GM18505 (cell line): ENCODE measurements around the gene PDE4B.
"Not testable (repeated sequence)": the region's sequence is repeated elsewhere in the genome, so short reads cannot be mapped to it uniquely, and the experiment has no call there.

ENCODE experiments used
- ATAC-seq: cut with Tn5 transposase; IDR thresholded peaks from one replicate; pipeline ENCODE4 v1.9.1; 2021; ENCODE audit not compliant: unreplicated experiment
- POLR2A ChIP-seq: IDR thresholded peaks from 4 replicates; pipeline ENCODE4 v1.6.1; 2011; ENCODE audit warnings: borderline replicate concordance; ENCODE audit not compliant: insufficient read depth, insufficient read length; ENCODE audit errors: extremely low read depth

The PDE4B gene

GRCh38 chr1:65985393-65986066 lies 192.8 kb downstream of the PDE4B start:
- ATAC-seq: no peak
- TF ChIP-seq POLR2A: no peak

DNA sequence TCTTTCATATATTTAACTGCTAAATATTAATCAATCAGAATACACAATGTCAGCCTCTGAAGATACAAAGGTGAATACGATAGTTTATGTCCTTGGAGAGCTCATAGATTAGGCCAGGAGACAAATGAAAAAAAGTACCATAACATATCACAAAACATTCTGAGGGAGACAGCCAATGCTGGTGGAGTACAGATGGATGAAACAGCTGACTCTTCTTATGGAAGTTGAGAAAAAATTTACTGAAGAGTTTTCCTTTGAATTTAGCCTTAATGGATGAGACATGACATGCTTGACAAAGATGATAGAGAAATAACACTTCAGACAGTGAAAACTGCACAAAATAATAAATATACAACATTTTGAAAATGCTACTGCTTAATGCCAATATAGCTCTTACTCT lies 193.5 kb downstream of the PDE4B start:
- no peak for ATAC-seq
- TF ChIP-seq POLR2A: no peak

GRCh38 chr1:65990161-65990560 lies 197.5 kb downstream of the PDE4B start:
- no peak for ATAC-seq
- TF ChIP-seq POLR2A: no peak

- TF ChIP-seq POLR2A: no peak
- ATAC-seq: no peak
Observed at GRCh38 chr1:65991694-65992093, 199.0 kb downstream of the PDE4B start.

DNA sequence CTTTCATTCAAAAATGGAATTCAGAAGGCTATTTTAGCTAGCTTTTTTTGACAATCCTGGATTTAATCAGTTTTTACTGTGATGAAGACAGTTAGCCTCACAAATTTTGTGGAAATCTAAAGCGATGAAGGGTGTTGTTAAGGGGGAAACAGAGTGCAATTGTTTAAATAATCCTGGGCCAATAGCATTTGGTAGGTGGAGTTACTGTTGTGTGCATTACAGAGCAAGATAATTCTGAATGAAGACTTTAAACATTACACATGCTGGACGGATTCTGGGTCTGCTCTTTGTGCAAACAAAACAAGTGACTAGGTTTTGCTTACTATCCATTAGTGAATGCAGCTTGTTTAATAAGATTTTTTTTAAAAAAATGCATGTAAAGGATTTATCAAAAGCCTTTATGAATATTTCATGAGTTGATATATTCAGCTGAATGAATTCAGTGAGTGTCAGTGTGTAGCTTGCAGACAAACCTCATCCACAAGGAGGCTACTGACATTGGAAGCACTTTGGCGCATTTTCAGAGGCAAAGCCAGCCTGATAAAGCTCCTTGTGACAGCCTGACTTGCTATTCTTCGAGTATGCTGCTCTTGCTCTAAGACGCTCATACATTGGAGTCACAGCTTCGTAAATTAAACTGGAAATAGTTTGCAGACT lies 199.6 kb downstream of the PDE4B start:
- TF ChIP-seq POLR2A: no peak
- no peak for ATAC-seq

DNA sequence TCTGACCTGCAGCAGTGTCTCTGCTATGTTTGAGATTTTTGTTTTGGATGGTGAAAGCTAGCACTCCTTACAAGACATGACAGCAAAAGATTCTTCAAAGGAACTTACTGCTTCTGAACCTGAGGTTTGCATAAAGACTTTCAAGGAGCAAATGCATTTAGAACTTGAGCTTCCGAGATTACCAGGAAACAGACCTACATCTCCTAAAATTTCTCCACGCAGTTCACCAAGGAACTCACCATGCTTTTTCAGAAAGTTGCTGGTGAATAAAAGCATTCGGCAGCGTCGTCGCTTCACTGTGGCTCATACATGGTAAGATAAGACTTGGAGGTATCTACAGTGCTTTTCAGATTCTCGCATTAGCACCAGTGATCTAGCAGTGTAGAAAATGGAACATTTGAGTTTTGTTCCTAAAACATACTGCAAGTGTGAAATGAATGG lies 200.2 kb downstream of the PDE4B start:
- ATAC-seq: no peak
- TF ChIP-seq POLR2A: no peak

GRCh38 chr1:65994223-65994622 lies 201.5 kb downstream of the PDE4B start:
- no peak for TF ChIP-seq POLR2A
- no peak for ATAC-seq

- no peak for ATAC-seq
- no peak for TF ChIP-seq POLR2A
Observed at GRCh38 chr1:65995336-65995735, 202.6 kb downstream of the PDE4B start.

- no peak for TF ChIP-seq POLR2A
- no peak for ATAC-seq
Observed at GRCh38 chr1:65995928-65996327, 203.2 kb downstream of the PDE4B start.

GRCh38 chr1:65997693-65998092 lies 205.0 kb downstream of the PDE4B start:
- ATAC-seq: no peak
- TF ChIP-seq POLR2A: no peak

DNA sequence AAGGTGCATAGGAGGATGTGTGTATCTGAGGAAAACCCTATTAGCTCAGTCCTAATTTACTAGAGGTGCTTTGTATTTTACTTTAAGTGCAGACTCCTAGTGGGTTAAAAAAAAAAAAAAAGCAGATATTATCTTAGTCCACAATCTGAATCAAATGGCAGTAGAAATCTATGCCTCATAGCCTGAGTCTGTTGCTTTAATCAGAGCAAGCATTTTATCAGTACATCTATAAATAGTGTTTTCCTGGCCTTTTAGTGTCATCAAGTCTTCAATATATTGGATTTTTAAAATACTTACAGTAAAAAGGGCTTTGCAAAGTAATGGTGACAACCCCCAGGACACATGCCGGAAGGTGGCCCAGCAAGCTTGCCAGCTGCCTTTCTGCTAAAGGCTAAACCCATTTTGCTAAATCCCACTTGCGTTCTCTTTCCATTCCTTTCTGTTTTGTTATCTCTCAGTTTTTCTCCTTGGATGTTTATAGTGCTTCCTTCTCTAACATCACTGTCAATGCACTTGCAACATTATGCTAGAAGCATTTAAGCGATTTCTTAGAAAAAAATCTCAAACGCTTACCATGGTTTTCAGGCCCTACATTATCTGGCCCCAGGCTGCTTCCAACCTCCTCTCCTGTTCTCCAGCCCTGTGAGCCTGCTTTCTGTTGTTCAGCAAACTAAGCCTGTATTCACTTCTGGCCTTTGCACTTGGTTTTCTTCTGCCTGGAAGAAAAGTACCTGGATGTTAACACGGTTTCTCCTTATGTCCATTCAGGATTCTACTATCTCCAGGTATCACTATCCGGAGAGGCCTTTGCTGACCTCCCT lies 206.3 kb downstream of the PDE4B start:
- no peak for ATAC-seq
- no peak for TF ChIP-seq POLR2A

DNA sequence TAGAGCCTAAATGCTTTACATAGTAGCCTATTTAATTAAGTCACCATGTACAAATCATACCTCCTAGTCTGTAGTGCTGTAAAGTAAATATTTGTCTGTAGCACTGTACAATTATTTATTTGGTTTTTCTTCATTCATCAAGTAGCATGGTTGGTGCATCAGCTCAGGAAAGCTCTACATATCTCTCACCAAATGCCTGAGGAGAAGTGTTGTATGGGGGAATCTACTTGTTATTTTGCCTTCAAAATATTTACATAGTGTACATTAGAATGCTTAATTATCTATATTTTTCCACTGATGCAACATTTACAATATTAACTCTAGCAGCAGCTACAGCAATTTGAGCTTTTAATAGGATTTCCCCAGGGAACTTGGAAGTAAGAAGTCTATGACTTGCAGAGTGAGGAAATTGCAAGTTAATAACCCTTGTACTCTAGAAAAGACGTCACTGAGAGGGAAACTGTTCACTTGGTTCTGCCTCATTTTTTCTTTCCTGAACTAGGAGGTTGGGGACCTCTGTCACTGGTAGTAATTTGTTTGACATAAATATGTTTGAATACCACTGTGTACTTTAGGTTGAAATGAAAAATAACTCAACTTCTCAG lies 207.4 kb downstream of the PDE4B start:
- TF ChIP-seq POLR2A: no peak
- ATAC-seq: no peak

DNA sequence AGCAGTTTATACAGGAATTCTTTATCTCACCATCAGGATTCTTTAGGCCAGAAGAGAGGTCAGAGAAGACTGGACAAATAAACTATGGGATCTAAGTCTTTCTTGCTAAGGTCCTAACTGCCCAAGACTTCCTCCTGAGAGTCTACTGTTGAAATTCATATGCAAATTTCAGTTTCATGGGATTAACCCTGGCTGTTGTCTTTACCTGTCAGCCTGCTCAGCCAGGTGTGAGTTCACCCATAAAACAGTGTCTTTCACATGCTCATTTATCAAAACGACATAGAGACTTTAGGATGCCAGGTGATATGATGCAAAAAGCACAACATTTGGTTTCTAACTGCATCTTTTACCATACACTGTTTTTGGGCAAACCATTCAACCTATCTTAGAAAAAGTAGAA lies 211.0 kb downstream of the PDE4B start:
- no peak for ATAC-seq
- no peak for TF ChIP-seq POLR2A

GRCh38 chr1:66006534-66006933 lies 213.8 kb downstream of the PDE4B start:
- not testable (repeated sequence) for ATAC-seq
